SH-SY5Y (cell line): ENCODE results near the gene FBXL14.

Source experiments
- GATA2 ChIP-seq: IDR thresholded peaks from 2 replicates; pipeline ENCODE4 v1.6.1; 2011; ENCODE audit warnings: mild to moderate bottlenecking, low read depth, low read length
- GATA3 ChIP-seq: IDR thresholded peaks from 2 replicates; pipeline ENCODE4 v1.6.1; 2011; ENCODE audit warnings: low read depth, mild to moderate bottlenecking, low read length, moderate library complexity

- TF ChIP-seq GATA2 (no peak), GATA3 (no peak)
Observed at GRCh38 chr12:1619159-1619558, 24.8 kb upstream of the FBXL14 start.
